Endothelial cell of umbilical vein (primary cell): ENCODE results near the gene CACNA1C.

ENCODE experiments used
- CTCF ChIP-seq, 2 donors: IDR thresholded peaks; 1 replicate in 1 of 2; 2 replicates in 1 of 2; pipeline ENCODE4 v1.5.1; 2011; ENCODE audit warnings: low read length in 2 of 2, mild to moderate bottlenecking in 2 of 2, moderate library complexity in 2 of 2, control low read depth in 1 of 2, inconsistent platforms in 1 of 2, low read depth in 1 of 2; ENCODE audit not compliant: insufficient read depth in 1 of 2; ENCODE audit errors: extremely low read depth in 1 of 2
- EZH2 ChIP-seq: IDR thresholded peaks from 2 replicates; pipeline ENCODE4 v1.6.1; 2012; ENCODE audit warnings: borderline replicate concordance, low read depth, mild to moderate bottlenecking, moderate library complexity, low read length, inconsistent platforms; ENCODE audit not compliant: severe bottlenecking
- FOS ChIP-seq: IDR thresholded peaks from 2 replicates; pipeline ENCODE4 v1.6.1; 2011; ENCODE audit warnings: mild to moderate bottlenecking, low read length, moderate library complexity, borderline replicate concordance; ENCODE audit not compliant: insufficient read depth
- GATA2 ChIP-seq: IDR thresholded peaks from 2 replicates; pipeline ENCODE4 v1.7.0; 2011; ENCODE audit warnings: low read depth, mild to moderate bottlenecking, moderate library complexity, mixed read lengths, low read length; ENCODE audit not compliant: insufficient read length, insufficient read depth
- MYC ChIP-seq: IDR thresholded peaks from one replicate; pipeline ENCODE4 v1.6.1; 2011; ENCODE audit warnings: mild to moderate bottlenecking, low read depth, low read length
- POLR2A ChIP-seq: IDR thresholded peaks from 2 replicates; pipeline ENCODE4 v1.6.1; 2012; ENCODE audit warnings: low read depth, mild to moderate bottlenecking, control low read depth, low read length
- POLR2AphosphoS5 ChIP-seq: IDR thresholded peaks from 2 replicates; pipeline ENCODE4 v1.6.1; 2012; ENCODE audit warnings: low read depth, mild to moderate bottlenecking, control low read depth, low read length, moderate library complexity; ENCODE audit not compliant: insufficient read depth
- TF ChIP-seq, protein P1 (sequence below): IDR thresholded peaks from 2 replicates; pipeline ENCODE4 v1.6.1; 2011; ENCODE audit not compliant: insufficient read depth, insufficient read length

DNA sequence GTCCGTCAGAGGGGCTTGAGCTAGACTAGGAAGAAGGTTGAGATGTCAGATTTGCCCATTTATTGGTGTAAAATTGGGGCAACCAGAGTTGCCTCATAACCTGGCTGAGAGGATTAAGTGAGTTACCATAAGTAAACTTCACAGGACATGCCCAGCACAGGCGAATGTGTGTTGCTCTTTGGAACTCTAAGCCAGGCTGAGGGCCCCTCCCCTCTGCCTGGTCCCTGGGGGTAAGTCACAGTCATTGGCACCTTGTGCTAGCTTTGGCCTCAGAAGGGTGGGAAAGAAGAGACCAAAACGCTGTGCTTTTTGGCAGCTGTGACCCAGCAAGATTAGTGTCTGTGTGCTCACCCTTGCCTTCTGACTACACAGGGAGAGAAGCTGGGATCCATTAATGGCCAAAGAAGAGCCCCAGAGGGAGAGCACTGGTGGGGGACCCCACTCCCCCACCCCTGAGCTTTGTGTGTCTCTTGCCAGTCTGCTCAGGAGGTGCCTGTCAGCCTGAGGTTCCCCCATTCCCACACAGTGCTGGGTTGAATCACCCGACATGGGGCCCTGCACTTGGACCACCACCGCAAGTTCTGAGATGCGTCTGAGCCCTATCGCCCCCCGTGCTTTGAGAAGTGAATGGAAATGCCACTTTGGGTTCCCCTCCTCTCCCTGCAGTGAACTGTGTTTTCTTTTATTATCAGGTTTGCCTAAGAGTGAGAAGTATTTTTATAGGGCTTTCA, 74.1 kb downstream of the CACNA1C start:
- no peak for TF ChIP-seq CTCF (IDR thresholded peaks at IDR 0.05; ENCODE audit: extremely low read depth in 1 of 2, insufficient read depth in 1 of 2, low read depth in 1 of 2, low read length in 2 of 2)
- no peak for TF ChIP-seq POLR2A
- no peak for TF ChIP-seq FOS
- TF ChIP-seq, protein P1, sequence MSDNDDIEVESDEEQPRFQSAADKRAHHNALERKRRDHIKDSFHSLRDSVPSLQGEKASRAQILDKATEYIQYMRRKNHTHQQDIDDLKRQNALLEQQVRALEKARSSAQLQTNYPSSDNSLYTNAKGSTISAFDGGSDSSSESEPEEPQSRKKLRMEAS: no peak
- no peak for TF ChIP-seq EZH2
- no peak for TF ChIP-seq MYC
- TF ChIP-seq POLR2AphosphoS5: no peak
- no peak for TF ChIP-seq GATA2
